ENCODE data around the gene DPP10. TPM values are rescaled to one million over a fixed set of nuclear protein-coding genes. Genes with fewer than 3 reads are reported as not detected.
"Not testable (repeated sequence)": the region's sequence is repeated elsewhere in the genome, so short reads cannot be mapped to it uniquely, and the experiment has no call there.

DPP10 gene
- total and polyA plus RNA-seq, 2 of the 13 experiments (the other 11 are each of a cell fraction or from before 2014, with no cell fraction given): 0.95 to 1.7 TPM

- Histone ChIP-seq H3K4me2 (ENCODE audit: low read depth, low read length) (no peak overlapping the region), H3K9ac (ENCODE audit: insufficient read depth, low read depth, low read length) (no peak overlapping the region), H4K20me1 (ENCODE audit: insufficient read depth, low read length) (no peaks in the 10 kb centered on the region), H3K4me1 (ENCODE audit: insufficient read depth, low read length) (no peaks in the 10 kb centered on the region), H3K4me3 (replicated peaks in 1 of 3; ENCODE audit: insufficient read depth in 1 of 3, low read depth in 2 of 3, low read length in 3 of 3) (no peak overlapping the region), H3K27ac (ENCODE audit: extremely low read length, insufficient read depth, low read length) (no peak overlapping the region), H2AFZ (ENCODE audit: low read length) (no peak overlapping the region), H3K79me2 (ENCODE audit: insufficient read depth, low read length) (no peaks in the 10 kb centered on the region), H3K36me3 (replicated peaks in 1 of 2; ENCODE audit: control insufficient read depth in 1 of 2, insufficient read depth in 2 of 2, low read length in 2 of 2) (no peaks in the 10 kb centered on the region), H3K27me3 (ENCODE audit: control insufficient read depth in 1 of 2, insufficient read depth in 2 of 2, low read length in 2 of 2) (no peaks in the 10 kb centered on the region), H3K9me3 (ENCODE audit: low read length) (no peaks in the 10 kb centered on the region)
- DNase-seq (ENCODE audit: low spot score) (no peak), ATAC-seq (no peak), FAIRE-seq (no peak)
- in situ Hi-C loops (cut with HindIII; ENCODE audit: extremely low pct_ligation_motif_present, low pct_unique_long_range_greater_than_20kb) (no loop called here), intact Hi-C loops (cut with micrococcal nuclease; ENCODE audit: unreplicated experiment) (no loop called here)
- BruUV-seq (replicated peaks): no TSS peak
- TF ChIP-seq CBX5 (CRISPR knock-in tag; IDR thresholded peaks at IDR 0.05; ENCODE audit: borderline replicate concordance) (no peak), CEBPB (IDR thresholded peaks at IDR 0.05; ENCODE audit: borderline replicate concordance, low read depth, low read length) (peak; percentile 73), SATB2 (CRISPR knock-in tag; IDR thresholded peaks at IDR 0.05) (no peak)
- WGBS (ENCODE audit: low lambda C conversion rate): 5% methylated on average over 1 of the region's 1 CpG
- POLR2A ChIA-PET: no interaction called here
- CTCF ChIA-PET (ENCODE audit: low intra/inter-chr PET ratio, low total read pairs): no interaction called here
These were observed 299.8 kb downstream of the DPP10 start for GRCh38 chr2:114742245-114742644.

- in situ Hi-C loops (cut with HindIII; ENCODE audit: extremely low pct_ligation_motif_present, low pct_unique_long_range_greater_than_20kb): no loop called here
- Histone ChIP-seq H3K27ac (ENCODE audit: extremely low read length, insufficient read depth, low read length) (no peak overlapping the region), H4K20me1 (ENCODE audit: insufficient read depth, low read length) (no peaks in the 10 kb centered on the region), H3K9ac (ENCODE audit: insufficient read depth, low read depth, low read length) (no peak overlapping the region), H3K4me2 (ENCODE audit: low read depth, low read length) (no peak overlapping the region), H3K36me3 (replicated peaks in 1 of 2; ENCODE audit: control insufficient read depth in 1 of 2, insufficient read depth in 2 of 2, low read length in 2 of 2) (no peaks in the 10 kb centered on the region), H3K4me1 (ENCODE audit: insufficient read depth, low read length) (no peaks in the 10 kb centered on the region), H3K4me3 (replicated peaks in 1 of 3; ENCODE audit: insufficient read depth in 1 of 3, low read depth in 2 of 3, low read length in 3 of 3) (no peak overlapping the region), H3K9me3 (ENCODE audit: low read length) (no peaks in the 10 kb centered on the region), H3K27me3 (ENCODE audit: control insufficient read depth in 1 of 2, insufficient read depth in 2 of 2, low read length in 2 of 2) (no peaks in the 10 kb centered on the region), H3K79me2 (ENCODE audit: insufficient read depth, low read length) (no peaks in the 10 kb centered on the region), H2AFZ (ENCODE audit: low read length) (no peak overlapping the region)
- CTCF ChIA-PET (ENCODE audit: low intra/inter-chr PET ratio, low total read pairs): no interaction called here
- no TSS peak for BruUV-seq (replicated peaks)
- 73% methylated on average over 2 of the region's 2 CpGs for WGBS (ENCODE audit: low lambda C conversion rate)
- POLR2A ChIA-PET: no interaction called here
- ATAC-seq: no peak
- intact Hi-C loops (cut with micrococcal nuclease; ENCODE audit: unreplicated experiment): no loop called here
- DNase-seq (ENCODE audit: low spot score): no peak
- FAIRE-seq: no peak
- peak; percentile 89 for TF ChIP-seq MAFF (IDR thresholded peaks at IDR 0.05; ENCODE audit: low read depth, low read length)
- no peak for TF ChIP-seq SMC3 (IDR thresholded peaks at IDR 0.05; ENCODE audit: low read length)
- peak; percentile 84 to 95 for TF ChIP-seq MAFK (conservative IDR thresholded peaks at IDR 0.05 in 1 of 2, IDR thresholded peaks at IDR 0.05 in 1 of 2; ENCODE audit: low read length in 2 of 2)
These were observed 303.3 kb downstream of the DPP10 start for GRCh38 chr2:114745700-114746099.

DNA sequence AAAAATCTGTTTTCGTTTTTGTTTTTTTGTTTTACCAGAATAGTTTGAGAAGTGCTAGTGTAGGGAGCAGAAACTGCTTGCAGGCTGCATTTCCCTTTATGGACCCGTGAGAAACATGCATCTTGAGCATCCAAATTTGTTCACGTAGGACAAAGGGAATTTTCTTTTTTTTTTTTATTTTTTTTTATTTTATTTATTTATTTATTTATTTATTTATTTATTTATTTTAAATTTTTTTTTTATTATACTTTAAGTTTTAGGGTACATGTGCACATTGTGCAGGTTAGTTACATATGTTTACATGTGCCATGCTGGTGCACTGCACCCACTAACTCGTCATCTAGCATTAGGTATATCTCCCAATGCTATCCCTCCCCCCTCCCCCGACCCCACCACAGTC is 305.7 kb downstream of the DPP10 start:
- intact Hi-C loops (cut with micrococcal nuclease; ENCODE audit: unreplicated experiment): not testable (repeated sequence)

More for the DNA sequence above, 305.7 kb downstream of the DPP10 start:
- H3K9ac ChIP-seq (ENCODE audit: insufficient read depth, low read depth, low read length); H3K4me3 ChIP-seq (replicated peaks in 1 of 3; ENCODE audit: insufficient read depth in 1 of 3, low read depth in 2 of 3, low read length in 3 of 3); POLR2A ChIA-PET; DNase-seq (ENCODE audit: low spot score); ATAC-seq; H3K4me2 ChIP-seq (ENCODE audit: low read depth, low read length); H3K27ac ChIP-seq (ENCODE audit: extremely low read length, insufficient read depth, low read length); BruUV-seq (replicated peaks); FAIRE-seq; H3K36me3 ChIP-seq (replicated peaks in 1 of 2; ENCODE audit: control insufficient read depth in 1 of 2, insufficient read depth in 2 of 2, low read length in 2 of 2); CTCF ChIA-PET (ENCODE audit: low intra/inter-chr PET ratio, low total read pairs); H3K27me3 ChIP-seq (ENCODE audit: control insufficient read depth in 1 of 2, insufficient read depth in 2 of 2, low read length in 2 of 2); H3K9me3 ChIP-seq (ENCODE audit: low read length); H3K4me1 ChIP-seq (ENCODE audit: insufficient read depth, low read length); H2AFZ ChIP-seq (ENCODE audit: low read length); in situ Hi-C loops (cut with HindIII; ENCODE audit: extremely low pct_ligation_motif_present, low pct_unique_long_range_greater_than_20kb); H4K20me1 ChIP-seq (ENCODE audit: insufficient read depth, low read length); H3K79me2 ChIP-seq (ENCODE audit: insufficient read depth, low read length): not testable (repeated sequence)
- WGBS (ENCODE audit: low lambda C conversion rate): under 1% methylated on average over 4 of the region's 5 CpGs

Data from HepG2 (cell line).